CD4-positive, alpha-beta T cell treated with Interleukin-21 for 1 hour (primary cell): ENCODE results near the gene GMPPB.

Experiments
- DNase-seq: peaks from one replicate; pipeline ENCODE4 v3.0.0-alpha.2; 2020

Gene GMPPB

GRCh38 chr3:49727924-49728361, 4.2 kb upstream of the GMPPB start:
- DNase-seq: no peak

GRCh38 chr3:49727154-49727923, 3.6 kb upstream of the GMPPB start:
- no peak for DNase-seq

GRCh38 chr3:49725906-49726681, 2.3 kb upstream of the GMPPB start:
- DNase-seq: no peak

- DNase-seq: peak; percentile 62
Measured at GRCh38 chr3:49724586-49724985, 835 bp upstream of the GMPPB start.

- peak; percentile 67 for DNase-seq
Measured at GRCh38 chr3:49723296-49723627, 489 bp downstream of the GMPPB start.

GRCh38 chr3:49722896-49723295, 855 bp downstream of the GMPPB start:
- DNase-seq: no peak

- DNase-seq: no peak
Measured at GRCh38 chr3:49721896-49722781, 1.6 kb downstream of the GMPPB start.

GRCh38 chr3:49721596-49721895, 2.2 kb downstream of the GMPPB start:
- no peak for DNase-seq

GRCh38 chr3:49720855-49721595, 2.7 kb downstream of the GMPPB start:
- DNase-seq: no peak

- peak; percentile 91 for DNase-seq
Measured at GRCh38 chr3:49719214-49719884, 4.4 kb downstream of the GMPPB start, which contains the start of gene AMIGO3. AMIGO3 (minus strand) TSS chr3:49719684; CDS start chr3:49719465, 219 bp downstream.

GRCh38 chr3:49718858-49719213, 4.9 kb downstream of the GMPPB start:
- DNase-seq: no peak

GRCh38 chr3:49717959-49718857, 5.5 kb downstream of the GMPPB start:
- no peak for DNase-seq

- no peak for DNase-seq
Measured at GRCh38 chr3:49717211-49717958, 6.4 kb downstream of the GMPPB start.

- no peak for DNase-seq
Measured at GRCh38 chr3:49716691-49717210, 7.0 kb downstream of the GMPPB start.

- no peak for DNase-seq
Measured at GRCh38 chr3:49716169-49716568, 7.6 kb downstream of the GMPPB start.

- no peak for DNase-seq
Measured at GRCh38 chr3:49715611-49716121, 8.1 kb downstream of the GMPPB start.

GRCh38 chr3:49714728-49715550, 8.8 kb downstream of the GMPPB start:
- DNase-seq: no peak

- no peak for DNase-seq
Measured at GRCh38 chr3:49713336-49714105, 10.2 kb downstream of the GMPPB start.
